GM20000 (cell line): ENCODE measurements around the gene SERPINA10.

Source experiments
- DNase-seq: peaks from one replicate; pipeline ENCODE4 v3.0.0; 2012; ENCODE audit warnings: low spot score
- CTCF ChIP-seq: IDR thresholded peaks from 2 replicates; pipeline ENCODE4 v1.5.1; 2012; ENCODE audit warnings: mild to moderate bottlenecking, control low read depth; ENCODE audit errors: extremely low read depth, missing control alignments

Gene SERPINA10

GRCh38 chr14:94237983-94238382 is 55.1 kb downstream of the SERPINA10 start:
- no peak for TF ChIP-seq CTCF
- no peak for DNase-seq

GRCh38 chr14:94237046-94237445 is 56.0 kb downstream of the SERPINA10 start:
- TF ChIP-seq CTCF, result no peak

More at GRCh38 chr14:94237046-94237445, 56.0 kb downstream of the SERPINA10 start:
- DNase-seq, result no peak
